SK-N-SH (cell line): Measurements from ENCODE around the gene EPB41L5. TPM values are rescaled to one million over a fixed set of nuclear protein-coding genes. Genes with fewer than 3 reads are reported as not detected.

Experiments
- CTCF ChIA-PET: fragments of 300-600, 350-600 bp; formaldehyde crosslinking; extraction: SDS; loops from one replicate; lab custom pipeline; 2021; lab: Yijun Ruan, JAX
- POLR2A ChIA-PET: fragments of 350-600 bp; sonication (Branson Sonifier 250); formaldehyde crosslinking; extraction: SDS; loops from one replicate; lab custom pipeline; 2020; ENCODE audit warnings: antibody characterized with exemption, inconsistent platforms; lab: Yijun Ruan, JAX
- DNase-seq: peaks from one replicate; pipeline ENCODE4 v3.0.0; 2012
- H2AFZ ChIP-seq: fragments of 200-600 bp; sonication (generic); 2 replicates; pipeline ENCODE4 v1.8.1; 2016; ENCODE audit warnings: antibody characterized with exemption, mild to moderate bottlenecking, low read depth
- H3F3A ChIP-seq: fragments of 200-600 bp; sonication (generic); replicated peaks from 2 replicates; pipeline ENCODE3; 2016; ENCODE audit warnings: antibody characterized with exemption, mild to moderate bottlenecking; ENCODE audit not compliant: insufficient read depth
- H3K27ac ChIP-seq, 2 experiments: fragments of 200-500 bp in 1 of 2; fragments of 200-600 bp in 1 of 2; sonication (Bioruptor generic) in 1 of 2; sonication (generic), shearing (Covaris generic) in 1 of 2; 2 replicates each; pipeline versions ENCODE4 v1.5.1 to v1.6.1; 2014 to 2016; ENCODE audit warnings: low read depth in 2 of 2, inconsistent platforms in 1 of 2, low read length in 1 of 2, mild to moderate bottlenecking in 1 of 2, mixed read lengths in 1 of 2
- H3K27me3 ChIP-seq: fragments of 200-600 bp; sonication (generic), shearing (Covaris generic); 2 replicates; pipeline ENCODE4 v1.6.1; 2016; ENCODE audit warnings: mixed run types; ENCODE audit not compliant: insufficient read depth
- H3K36me3 ChIP-seq, 2 experiments: fragments of 200-500 bp in 1 of 2; fragments of 200-600 bp in 1 of 2; sonication (Bioruptor generic) in 1 of 2; sonication (generic) in 1 of 2; replicated peaks in 1 of 2; 2 replicates each; pipeline versions ENCODE3 to v1.5.1; 2014 to 2016; ENCODE audit warnings: low read length in 1 of 2, mild to moderate bottlenecking in 1 of 2; ENCODE audit not compliant: insufficient read depth in 2 of 2, control insufficient read depth in 1 of 2
- H3K4me1 ChIP-seq, 2 experiments: fragments of 200-500 bp in 1 of 2; fragments of 200-600 bp in 1 of 2; sonication (Bioruptor generic) in 1 of 2; sonication (generic), shearing (Covaris generic) in 1 of 2; 2 replicates each; pipeline versions ENCODE4 v1.5.1 to v1.6.1; 2014 to 2016; ENCODE audit warnings: low read depth in 1 of 2, low read length in 1 of 2, mixed run types in 1 of 2; ENCODE audit not compliant: insufficient read depth in 2 of 2, control insufficient read depth in 1 of 2
- H3K4me2 ChIP-seq: fragments of 200-600 bp; sonication (generic), shearing (Covaris generic); 2 replicates; pipeline ENCODE4 v1.6.1; 2017; ENCODE audit warnings: mixed run types
- H3K4me3 ChIP-seq, 2 experiments: fragments of 200-500 bp in 1 of 2; fragments of 200-600 bp in 1 of 2; sonication (Bioruptor generic) in 1 of 2; sonication (generic), shearing (Covaris generic) in 1 of 2; 2 replicates each; pipeline versions ENCODE4 v1.5.1 to v1.8.1; 2014 to 2016; ENCODE audit warnings: low read depth in 2 of 2, inconsistent platforms in 1 of 2, low read length in 1 of 2, mild to moderate bottlenecking in 1 of 2, mixed read lengths in 1 of 2, moderate library complexity in 1 of 2
- H3K79me2 ChIP-seq: fragments of 200-600 bp; sonication (generic); 2 replicates; pipeline ENCODE4 v1.8.1; 2017; ENCODE audit warnings: mild to moderate bottlenecking; ENCODE audit not compliant: insufficient read depth
- H3K9ac ChIP-seq: fragments of 200-600 bp; sonication (generic); 2 replicates; pipeline ENCODE4 v1.6.1; 2017; ENCODE audit warnings: mixed run types
- H3K9me2 ChIP-seq: fragments of 200-600 bp; sonication (generic); 2 replicates; pipeline ENCODE4 v1.6.1; 2017; ENCODE audit warnings: mixed run types
- H3K9me3 ChIP-seq: fragments of 200-600 bp; sonication (generic); 2 replicates; pipeline ENCODE4 v1.6.1; 2017; ENCODE audit warnings: mixed run types, mild to moderate bottlenecking, moderate library complexity
- H4K20me1 ChIP-seq: fragments of 200-600 bp; sonication (generic); 2 replicates; pipeline ENCODE4 v1.6.1; 2017; ENCODE audit warnings: mild to moderate bottlenecking, mixed run types; ENCODE audit not compliant: insufficient read depth
- FOSL2 ChIP-seq: IDR thresholded peaks from 2 replicates; pipeline ENCODE4 v1.4.0; 2012; ENCODE audit warnings: low read depth, mild to moderate bottlenecking, moderate library complexity, borderline replicate concordance
- GABPA ChIP-seq: IDR thresholded peaks from 2 replicates; pipeline ENCODE4 v1.4.0; 2012; ENCODE audit warnings: low read depth, mild to moderate bottlenecking
- JUND ChIP-seq: IDR thresholded peaks from 2 replicates; pipeline ENCODE4 v1.4.0; 2012
- MEF2A ChIP-seq: IDR thresholded peaks from 2 replicates; pipeline ENCODE4 v1.4.0; 2012; ENCODE audit warnings: low read depth, borderline replicate concordance
- MXI1 ChIP-seq: IDR thresholded peaks from 2 replicates; pipeline ENCODE4 v1.6.1; 2012; ENCODE audit warnings: mild to moderate bottlenecking, low read depth, low read length, improper control_type of control experiment
- POLR2AphosphoS5 ChIP-seq: IDR thresholded peaks from 2 replicates; pipeline ENCODE4 v1.6.1; 2012; ENCODE audit warnings: low read depth, low read length
- RXRA ChIP-seq: IDR thresholded peaks from 2 replicates; pipeline ENCODE4 v1.4.0; 2012; ENCODE audit warnings: low read depth, mild to moderate bottlenecking, borderline replicate concordance
- SIN3A ChIP-seq: IDR thresholded peaks from 2 replicates; pipeline ENCODE4 v1.6.1; 2012; ENCODE audit warnings: low read depth, mild to moderate bottlenecking, low read length, moderate library complexity, borderline replicate concordance
- YY1 ChIP-seq: IDR thresholded peaks from 2 replicates; pipeline ENCODE4 v1.4.0; 2012; ENCODE audit warnings: low read depth, mild to moderate bottlenecking
- WGBS: methylation state at CpG from one replicate; pipeline ENCODE4 v1.1.6; 2017; ENCODE audit warnings: low lambda C conversion rate; 5-methylcytosine and 5-hydroxymethylcytosine counted together
- polyA plus RNA-seq, 3 experiments: library from polyadenylated mRNA; depleted of rRNA; stranded (reverse); fragments of >200 nt; gene quantifications; 2 replicates each; pipeline ENCODE4 v1.2.3, GENCODE V29; 2012
- TF ChIP-seq, protein P1 (sequence below): IDR thresholded peaks from 2 replicates; pipeline ENCODE4 v1.4.0; 2012; ENCODE audit warnings: low read depth, borderline replicate concordance
- TF ChIP-seq, protein P2 (sequence below): IDR thresholded peaks from 2 replicates; pipeline ENCODE4 v1.4.0; 2012; ENCODE audit warnings: low read depth, borderline replicate concordance
- TF ChIP-seq, protein P3 (sequence below): IDR thresholded peaks from 2 replicates; pipeline ENCODE4 v1.4.0; 2012; ENCODE audit warnings: low read depth
- TF ChIP-seq, protein P4 (sequence below): fragments of 200-600 bp; sonication (generic); IDR thresholded peaks from 2 replicates; pipeline ENCODE4 v1.6.1; 2017; ENCODE audit warnings: antibody characterized with exemption, mild to moderate bottlenecking, moderate library complexity
- TF ChIP-seq, protein P5 (sequence below): IDR thresholded peaks from 2 replicates; pipeline ENCODE4 v1.6.1; 2012; ENCODE audit warnings: mild to moderate bottlenecking, low read depth, low read length, moderate library complexity
- TF ChIP-seq, protein P6 (sequence below): IDR thresholded peaks from 2 replicates; pipeline ENCODE4; 2012

The EPB41L5 gene
- polyA plus RNA-seq, 1 of the 3 experiments (the other 2 are of a cell fraction), result 5.3 TPM

DNA sequence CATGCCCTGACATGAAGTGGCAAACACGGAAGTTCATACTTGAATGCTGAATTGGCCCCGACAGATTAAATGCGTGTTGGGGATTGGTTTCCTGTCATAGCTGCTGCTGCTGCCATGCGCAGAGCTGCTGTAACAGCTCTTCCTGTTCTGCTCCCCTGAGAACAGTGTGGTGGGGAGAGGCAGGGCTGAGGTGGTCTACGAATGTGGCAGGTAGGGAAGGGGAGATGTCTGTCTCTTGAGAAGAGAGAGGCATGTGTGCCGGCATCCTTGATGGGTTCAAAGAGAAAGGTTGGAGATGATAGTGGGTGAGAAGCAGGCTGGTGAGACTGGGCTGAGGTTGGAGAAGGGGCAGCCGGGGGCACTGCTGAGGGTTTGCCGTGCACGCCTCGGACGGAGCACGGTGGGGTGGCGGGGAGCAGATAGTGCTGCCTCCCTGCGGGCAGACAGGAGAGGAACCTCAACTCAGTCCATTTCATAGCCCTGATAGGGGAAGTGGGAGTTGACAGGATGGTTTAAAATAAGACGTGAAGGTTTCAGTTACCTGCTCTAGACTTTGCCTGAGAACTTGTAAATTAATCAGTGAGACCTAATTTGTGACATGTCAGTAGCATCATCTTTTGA lies 164.2 kb downstream of the EPB41L5 start:
- no peak overlapping the region for H2AFZ ChIP-seq
- H3F3A ChIP-seq, result no peaks in the 10 kb centered on the region
- peaks cover 6 to 15% of the 10 kb centered on the region in 2 experiments for H3K36me3 ChIP-seq
- H3K9me2 ChIP-seq, result no peaks in the 10 kb centered on the region
- no peak overlapping the region for H3K9ac ChIP-seq
- H3K4me2 ChIP-seq, result no peak overlapping the region
- 93% methylated on average over 15 of the region's 15 CpGs for WGBS
- no peaks in the 10 kb centered on the region for H3K79me2 ChIP-seq
- H3K27me3 ChIP-seq, result no peaks in the 10 kb centered on the region
- no peak for DNase-seq
- ChIA-PET POLR2A (no interaction called here), CTCF (interaction anchor here (0.9 to 3.6 kb wide), 6 partner anchors 12 to 501 kb away, joined by 3 to 129 read pairs (median 14); partner anchors contain the start of gene PTPN4)
- no peaks in the 10 kb centered on the region; a peak in 1 of 4 replicates for H3K4me1 ChIP-seq
- H4K20me1 ChIP-seq, result no peaks in the 10 kb centered on the region
- no peaks in the 10 kb centered on the region for H3K9me3 ChIP-seq
- H3K4me3 ChIP-seq, result no peak overlapping the region
- no peak for TF ChIP-seq YY1
- no peak for TF ChIP-seq FOSL2
- no peak for TF ChIP-seq JUND
- no peak for TF ChIP-seq MEF2A
- TF ChIP-seq SIN3A, result no peak
- TF ChIP-seq, protein P1, sequence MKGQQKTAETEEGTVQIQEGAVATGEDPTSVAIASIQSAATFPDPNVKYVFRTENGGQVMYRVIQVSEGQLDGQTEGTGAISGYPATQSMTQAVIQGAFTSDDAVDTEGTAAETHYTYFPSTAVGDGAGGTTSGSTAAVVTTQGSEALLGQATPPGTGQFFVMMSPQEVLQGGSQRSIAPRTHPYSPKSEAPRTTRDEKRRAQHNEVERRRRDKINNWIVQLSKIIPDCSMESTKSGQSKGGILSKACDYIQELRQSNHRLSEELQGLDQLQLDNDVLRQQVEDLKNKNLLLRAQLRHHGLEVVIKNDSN, result no peak
- TF ChIP-seq, protein P2, sequence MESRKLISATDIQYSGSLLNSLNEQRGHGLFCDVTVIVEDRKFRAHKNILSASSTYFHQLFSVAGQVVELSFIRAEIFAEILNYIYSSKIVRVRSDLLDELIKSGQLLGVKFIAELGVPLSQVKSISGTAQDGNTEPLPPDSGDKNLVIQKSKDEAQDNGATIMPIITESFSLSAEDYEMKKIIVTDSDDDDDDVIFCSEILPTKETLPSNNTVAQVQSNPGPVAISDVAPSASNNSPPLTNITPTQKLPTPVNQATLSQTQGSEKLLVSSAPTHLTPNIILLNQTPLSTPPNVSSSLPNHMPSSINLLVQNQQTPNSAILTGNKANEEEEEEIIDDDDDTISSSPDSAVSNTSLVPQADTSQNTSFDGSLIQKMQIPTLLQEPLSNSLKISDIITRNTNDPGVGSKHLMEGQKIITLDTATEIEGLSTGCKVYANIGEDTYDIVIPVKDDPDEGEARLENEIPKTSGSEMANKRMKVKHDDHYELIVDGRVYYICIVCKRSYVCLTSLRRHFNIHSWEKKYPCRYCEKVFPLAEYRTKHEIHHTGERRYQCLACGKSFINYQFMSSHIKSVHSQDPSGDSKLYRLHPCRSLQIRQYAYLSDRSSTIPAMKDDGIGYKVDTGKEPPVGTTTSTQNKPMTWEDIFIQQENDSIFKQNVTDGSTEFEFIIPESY, result no peak
- no peak overlapping the region for H3K27ac ChIP-seq

DNA sequence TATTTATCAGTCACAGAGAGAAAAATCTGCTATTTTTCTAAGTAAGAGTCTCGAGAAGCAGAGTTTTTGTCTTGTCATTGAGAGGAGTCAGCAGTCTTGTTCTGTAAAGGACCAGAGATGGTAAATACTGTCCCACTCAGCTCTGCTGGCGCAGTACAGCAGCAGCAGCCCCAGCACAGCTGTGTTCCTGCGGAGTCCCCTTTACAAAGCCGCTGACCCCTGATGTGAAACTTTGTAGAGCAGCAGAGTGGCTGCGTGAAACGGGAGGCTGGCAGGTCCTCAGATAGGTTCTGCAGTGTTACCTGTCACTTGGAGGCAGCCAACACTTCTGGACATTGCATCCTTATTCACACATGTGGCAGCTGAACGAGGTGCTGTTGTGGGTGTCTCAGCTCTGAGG lies 165.1 kb downstream of the EPB41L5 start:
- no peaks in the 10 kb centered on the region for H4K20me1 ChIP-seq

More for the DNA sequence above, 165.1 kb downstream of the EPB41L5 start:
- H3K4me2 ChIP-seq, result no peak overlapping the region
- no peak overlapping the region for H3K9ac ChIP-seq
- H3K9me3 ChIP-seq, result no peaks in the 10 kb centered on the region
- H3K79me2 ChIP-seq, result no peaks in the 10 kb centered on the region
- WGBS, result 94% methylated on average over 6 of the region's 7 CpGs
- H3K4me3 ChIP-seq, result no peak overlapping the region
- no peaks in the 10 kb centered on the region for H3F3A ChIP-seq
- H3K27me3 ChIP-seq, result no peaks in the 10 kb centered on the region
- ChIA-PET CTCF (interaction anchor here (1.0 to 2.6 kb wide), 4 partner anchors 68 to 537 kb away, joined by 3 to 7 read pairs (median 4); partner anchors contain the start of gene PTPN4), POLR2A (no interaction called here)
- H3K36me3 ChIP-seq, result peaks cover 6 to 15% of the 10 kb centered on the region in 2 experiments
- TF ChIP-seq GABPA, result no peak
- TF ChIP-seq, protein P3, sequence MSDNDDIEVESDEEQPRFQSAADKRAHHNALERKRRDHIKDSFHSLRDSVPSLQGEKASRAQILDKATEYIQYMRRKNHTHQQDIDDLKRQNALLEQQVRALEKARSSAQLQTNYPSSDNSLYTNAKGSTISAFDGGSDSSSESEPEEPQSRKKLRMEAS, result no peak
- TF ChIP-seq MXI1, result no peak
- no peak for TF ChIP-seq POLR2AphosphoS5
- TF ChIP-seq, protein P4, sequence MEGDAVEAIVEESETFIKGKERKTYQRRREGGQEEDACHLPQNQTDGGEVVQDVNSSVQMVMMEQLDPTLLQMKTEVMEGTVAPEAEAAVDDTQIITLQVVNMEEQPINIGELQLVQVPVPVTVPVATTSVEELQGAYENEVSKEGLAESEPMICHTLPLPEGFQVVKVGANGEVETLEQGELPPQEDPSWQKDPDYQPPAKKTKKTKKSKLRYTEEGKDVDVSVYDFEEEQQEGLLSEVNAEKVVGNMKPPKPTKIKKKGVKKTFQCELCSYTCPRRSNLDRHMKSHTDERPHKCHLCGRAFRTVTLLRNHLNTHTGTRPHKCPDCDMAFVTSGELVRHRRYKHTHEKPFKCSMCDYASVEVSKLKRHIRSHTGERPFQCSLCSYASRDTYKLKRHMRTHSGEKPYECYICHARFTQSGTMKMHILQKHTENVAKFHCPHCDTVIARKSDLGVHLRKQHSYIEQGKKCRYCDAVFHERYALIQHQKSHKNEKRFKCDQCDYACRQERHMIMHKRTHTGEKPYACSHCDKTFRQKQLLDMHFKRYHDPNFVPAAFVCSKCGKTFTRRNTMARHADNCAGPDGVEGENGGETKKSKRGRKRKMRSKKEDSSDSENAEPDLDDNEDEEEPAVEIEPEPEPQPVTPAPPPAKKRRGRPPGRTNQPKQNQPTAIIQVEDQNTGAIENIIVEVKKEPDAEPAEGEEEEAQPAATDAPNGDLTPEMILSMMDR, result no peak
- TF ChIP-seq, protein P5, sequence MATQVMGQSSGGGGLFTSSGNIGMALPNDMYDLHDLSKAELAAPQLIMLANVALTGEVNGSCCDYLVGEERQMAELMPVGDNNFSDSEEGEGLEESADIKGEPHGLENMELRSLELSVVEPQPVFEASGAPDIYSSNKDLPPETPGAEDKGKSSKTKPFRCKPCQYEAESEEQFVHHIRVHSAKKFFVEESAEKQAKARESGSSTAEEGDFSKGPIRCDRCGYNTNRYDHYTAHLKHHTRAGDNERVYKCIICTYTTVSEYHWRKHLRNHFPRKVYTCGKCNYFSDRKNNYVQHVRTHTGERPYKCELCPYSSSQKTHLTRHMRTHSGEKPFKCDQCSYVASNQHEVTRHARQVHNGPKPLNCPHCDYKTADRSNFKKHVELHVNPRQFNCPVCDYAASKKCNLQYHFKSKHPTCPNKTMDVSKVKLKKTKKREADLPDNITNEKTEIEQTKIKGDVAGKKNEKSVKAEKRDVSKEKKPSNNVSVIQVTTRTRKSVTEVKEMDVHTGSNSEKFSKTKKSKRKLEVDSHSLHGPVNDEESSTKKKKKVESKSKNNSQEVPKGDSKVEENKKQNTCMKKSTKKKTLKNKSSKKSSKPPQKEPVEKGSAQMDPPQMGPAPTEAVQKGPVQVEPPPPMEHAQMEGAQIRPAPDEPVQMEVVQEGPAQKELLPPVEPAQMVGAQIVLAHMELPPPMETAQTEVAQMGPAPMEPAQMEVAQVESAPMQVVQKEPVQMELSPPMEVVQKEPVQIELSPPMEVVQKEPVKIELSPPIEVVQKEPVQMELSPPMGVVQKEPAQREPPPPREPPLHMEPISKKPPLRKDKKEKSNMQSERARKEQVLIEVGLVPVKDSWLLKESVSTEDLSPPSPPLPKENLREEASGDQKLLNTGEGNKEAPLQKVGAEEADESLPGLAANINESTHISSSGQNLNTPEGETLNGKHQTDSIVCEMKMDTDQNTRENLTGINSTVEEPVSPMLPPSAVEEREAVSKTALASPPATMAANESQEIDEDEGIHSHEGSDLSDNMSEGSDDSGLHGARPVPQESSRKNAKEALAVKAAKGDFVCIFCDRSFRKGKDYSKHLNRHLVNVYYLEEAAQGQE, result no peak
- TF ChIP-seq YY1, result no peak
- no peak for TF ChIP-seq RXRA
- TF ChIP-seq, protein P6, sequence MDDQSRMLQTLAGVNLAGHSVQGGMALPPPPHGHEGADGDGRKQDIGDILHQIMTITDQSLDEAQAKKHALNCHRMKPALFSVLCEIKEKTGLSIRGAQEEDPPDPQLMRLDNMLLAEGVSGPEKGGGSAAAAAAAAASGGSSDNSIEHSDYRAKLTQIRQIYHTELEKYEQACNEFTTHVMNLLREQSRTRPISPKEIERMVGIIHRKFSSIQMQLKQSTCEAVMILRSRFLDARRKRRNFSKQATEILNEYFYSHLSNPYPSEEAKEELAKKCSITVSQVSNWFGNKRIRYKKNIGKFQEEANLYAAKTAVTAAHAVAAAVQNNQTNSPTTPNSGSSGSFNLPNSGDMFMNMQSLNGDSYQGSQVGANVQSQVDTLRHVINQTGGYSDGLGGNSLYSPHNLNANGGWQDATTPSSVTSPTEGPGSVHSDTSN, result no peak
- no peaks in the 10 kb centered on the region for H3K9me2 ChIP-seq
- H3K4me1 ChIP-seq, result no peaks in the 10 kb centered on the region; a peak in 1 of 4 replicates
- no peak overlapping the region for H3K27ac ChIP-seq
- H2AFZ ChIP-seq, result no peak overlapping the region
- DNase-seq, result no peak
